ENCODE measurements around the gene FBXO41.
A peak's percentile ranks its signal among the peaks of the same experiment; 100 is the strongest.
"Not testable (repeated sequence)": the region's sequence is repeated elsewhere in the genome, so short reads cannot be mapped to it uniquely, and the experiment has no call there.

FBXO41 gene

DNA sequence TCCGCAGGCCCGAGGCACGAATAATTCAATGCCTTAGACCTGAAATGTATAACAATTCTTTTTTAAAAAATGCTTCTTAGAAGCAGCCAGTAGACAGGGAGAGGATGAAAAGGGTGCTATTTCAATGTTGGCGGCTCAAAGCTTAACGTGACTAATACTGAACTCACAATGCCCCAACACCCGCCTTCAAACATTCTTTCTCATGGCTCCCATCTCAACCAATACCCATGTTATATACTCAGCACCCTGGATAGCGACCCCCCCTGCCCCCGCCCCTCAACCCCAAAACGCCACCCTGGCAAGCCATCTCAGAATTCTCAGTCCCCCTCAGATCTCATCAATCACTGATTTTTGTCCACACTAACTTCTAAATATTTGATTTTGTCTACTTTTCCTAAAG lies 4.4 kb downstream of the FBXO41 start:
- no peak for TF ChIP-seq ZNF274 (IDR thresholded peaks at IDR 0.05; ENCODE audit: low read depth, low read length)
- no peak overlapping the region for H3K4me3 ChIP-seq (ENCODE audit: low read length)

DNA sequence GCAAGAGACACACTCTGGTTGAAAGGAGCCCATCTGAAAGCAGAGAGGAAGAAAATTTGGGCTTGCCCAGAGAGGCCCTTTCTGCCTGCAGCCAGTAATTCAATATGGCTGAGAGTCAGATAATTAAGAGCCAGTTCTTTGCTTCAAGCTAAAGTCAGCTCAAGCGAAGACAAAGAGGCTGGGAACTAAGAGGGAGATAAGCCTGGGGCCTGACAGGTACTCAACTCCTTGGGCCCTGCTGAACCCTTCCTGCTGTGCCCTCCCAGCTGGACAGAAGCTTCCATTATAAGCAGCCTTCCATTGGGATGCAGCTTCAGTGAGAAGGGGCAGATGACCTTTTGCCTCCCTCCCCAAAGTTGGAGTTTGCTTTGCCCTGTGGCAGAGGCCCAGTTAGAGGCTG lies 12.0 kb downstream of the FBXO41 start:
- TF ChIP-seq ZNF274 (IDR thresholded peaks at IDR 0.05; ENCODE audit: low read depth, low read length), result no peak
- H3K4me3 ChIP-seq (ENCODE audit: low read length), result no peak overlapping the region

GRCh38 chr2:73269686-73270465 lies 14.4 kb downstream of the FBXO41 start:
- H3K4me3 ChIP-seq (ENCODE audit: low read length), result peak overlapping the region; percentile 35; the same call in 1 of the 2 replicates

DNA sequence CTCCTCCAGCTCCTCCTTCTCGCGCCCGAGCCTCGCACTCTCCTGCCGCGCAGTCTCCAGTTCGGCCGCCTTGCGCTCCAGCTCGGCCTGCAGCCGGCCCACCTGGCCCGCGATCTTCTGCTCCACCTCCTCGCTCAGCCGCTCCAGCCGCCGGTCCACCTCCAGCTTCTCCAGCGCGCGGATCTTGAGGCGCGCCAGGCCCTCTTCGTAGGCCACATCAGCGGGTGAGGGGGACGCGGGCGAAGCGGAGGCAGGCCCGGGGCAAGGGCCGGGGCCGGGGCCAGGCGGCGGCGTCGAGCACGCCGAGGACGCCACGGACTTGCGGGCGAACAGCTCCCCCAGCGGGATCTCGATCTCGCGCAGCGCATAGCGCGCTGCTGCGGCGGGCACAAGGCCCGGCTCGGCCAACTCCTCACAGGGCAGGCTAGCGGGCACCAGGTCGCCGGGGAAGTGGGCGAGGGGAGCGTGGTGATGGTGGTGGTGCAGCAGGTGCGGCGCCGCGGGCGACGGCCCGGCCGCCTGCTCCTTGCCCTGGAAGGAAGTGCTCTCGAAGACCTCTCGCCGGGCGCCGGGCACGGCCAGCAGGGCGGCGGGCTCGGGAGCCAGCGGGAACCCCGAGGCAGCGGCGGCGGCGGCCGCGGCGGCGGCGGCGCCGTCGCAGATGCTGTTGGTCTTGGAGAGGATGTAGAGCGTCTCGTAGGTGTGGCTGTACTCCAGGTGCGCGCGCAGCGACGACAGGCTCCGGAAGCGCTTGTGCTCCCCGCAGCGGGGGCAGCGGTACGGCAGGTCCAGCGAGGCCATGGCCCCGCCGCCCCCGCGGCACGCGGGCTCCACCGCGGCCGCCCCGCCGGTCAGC lies 15.2 kb downstream of the FBXO41 start:
- TF ChIP-seq ZNF274 (IDR thresholded peaks at IDR 0.05; ENCODE audit: low read depth, low read length), result no peak
- peak overlapping the region; percentile 40; the same call in 1 of the 2 replicates for H3K4me3 ChIP-seq (ENCODE audit: low read length)

More at GRCh38 chr2:73269686-73270465, 14.4 kb downstream of the FBXO41 start:
- no peak for TF ChIP-seq ZNF274 (IDR thresholded peaks at IDR 0.05; ENCODE audit: low read depth, low read length)

DNA sequence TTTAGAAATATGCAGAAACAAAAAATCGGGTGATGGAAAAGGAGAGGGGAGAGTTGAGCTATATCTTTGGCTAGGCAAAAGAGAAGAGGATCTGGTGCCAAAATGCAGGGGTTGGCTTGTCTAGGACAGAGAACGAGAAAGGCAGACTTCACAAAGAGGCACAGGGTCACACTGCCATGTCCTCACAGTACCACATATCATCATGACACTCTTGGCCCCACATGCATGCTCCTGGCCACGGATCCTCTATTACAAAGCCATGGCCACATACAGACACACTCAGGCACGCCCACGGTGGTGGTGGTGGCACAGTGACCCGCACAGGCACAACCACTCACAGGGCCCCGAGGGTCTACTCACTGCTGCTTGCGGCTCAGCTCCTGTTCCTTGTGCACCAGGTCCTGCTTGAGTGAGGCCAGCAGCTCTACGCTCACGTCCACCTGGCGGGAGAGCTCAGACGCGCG lies 15.9 kb downstream of the FBXO41 start:
- TF ChIP-seq ZNF274 (IDR thresholded peaks at IDR 0.05; ENCODE audit: low read depth, low read length), result no peak
- H3K4me3 ChIP-seq (ENCODE audit: low read length), result no peak overlapping the region

GRCh38 chr2:73267008-73267407 lies 17.3 kb downstream of the FBXO41 start:
- no peak overlapping the region for H3K4me3 ChIP-seq (ENCODE audit: low read length)
- TF ChIP-seq ZNF274 (IDR thresholded peaks at IDR 0.05; ENCODE audit: low read depth, low read length), result no peak

- no peak for TF ChIP-seq ZNF274 (IDR thresholded peaks at IDR 0.05; ENCODE audit: low read depth, low read length)
- no peak overlapping the region for H3K4me3 ChIP-seq (ENCODE audit: low read length)
Observed at GRCh38 chr2:73266061-73266901, 18.0 kb downstream of the FBXO41 start.

DNA sequence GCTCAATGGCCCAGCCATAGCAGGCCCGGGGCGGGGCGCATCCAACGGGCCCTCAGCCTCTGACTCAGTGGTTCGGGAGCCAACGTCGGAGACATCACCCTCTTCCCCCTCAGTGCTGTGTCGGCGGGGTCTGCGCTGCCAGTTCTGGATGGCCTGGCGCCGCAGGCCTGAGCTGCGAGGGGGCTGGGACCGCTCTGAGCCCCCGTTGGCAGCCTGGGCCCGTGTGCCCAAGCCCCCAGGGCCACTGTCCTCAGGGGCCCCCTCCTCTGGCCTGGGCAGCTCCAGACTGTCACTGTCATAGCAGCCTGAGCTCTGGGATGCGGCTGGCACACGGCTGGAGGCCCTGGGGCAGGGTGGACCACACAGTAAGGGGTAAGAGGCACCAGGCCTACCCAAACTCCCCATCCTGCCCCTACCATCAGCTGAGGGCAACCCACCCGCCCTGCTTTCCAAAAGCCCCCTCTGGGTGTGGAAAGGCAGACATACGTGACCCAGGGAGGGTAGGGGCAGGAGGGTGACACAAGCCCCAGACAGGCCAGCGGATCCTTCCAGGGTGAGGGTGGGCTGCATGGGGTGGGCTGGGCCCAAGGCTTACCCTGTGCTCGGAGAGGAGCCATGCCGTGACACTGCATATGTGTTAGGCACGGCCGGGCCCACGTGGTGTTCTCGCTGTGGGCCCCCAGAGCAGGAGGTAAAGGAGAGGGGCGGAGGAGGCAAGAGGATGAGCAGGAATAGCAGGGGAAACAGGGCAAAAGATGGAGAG lies 18.8 kb downstream of the FBXO41 start:
- TF ChIP-seq ZNF274 (IDR thresholded peaks at IDR 0.05; ENCODE audit: low read depth, low read length), result no peak

GRCh38 chr2:73264783-73265182 lies 19.5 kb downstream of the FBXO41 start:
- no peak overlapping the region for H3K4me3 ChIP-seq (ENCODE audit: low read length)
- TF ChIP-seq ZNF274 (IDR thresholded peaks at IDR 0.05; ENCODE audit: low read depth, low read length), result no peak

More for the DNA sequence above, 18.8 kb downstream of the FBXO41 start:
- no peak overlapping the region for H3K4me3 ChIP-seq (ENCODE audit: low read length)

- TF ChIP-seq ZNF274 (IDR thresholded peaks at IDR 0.05; ENCODE audit: low read depth, low read length), result no peak
- no peak overlapping the region for H3K4me3 ChIP-seq (ENCODE audit: low read length)
Observed at GRCh38 chr2:73264332-73264606, 20.0 kb downstream of the FBXO41 start.

- TF ChIP-seq ZNF274 (IDR thresholded peaks at IDR 0.05; ENCODE audit: low read depth, low read length), result no peak
- no peak overlapping the region for H3K4me3 ChIP-seq (ENCODE audit: low read length)
Observed at GRCh38 chr2:73263540-73264331, 20.5 kb downstream of the FBXO41 start.

DNA sequence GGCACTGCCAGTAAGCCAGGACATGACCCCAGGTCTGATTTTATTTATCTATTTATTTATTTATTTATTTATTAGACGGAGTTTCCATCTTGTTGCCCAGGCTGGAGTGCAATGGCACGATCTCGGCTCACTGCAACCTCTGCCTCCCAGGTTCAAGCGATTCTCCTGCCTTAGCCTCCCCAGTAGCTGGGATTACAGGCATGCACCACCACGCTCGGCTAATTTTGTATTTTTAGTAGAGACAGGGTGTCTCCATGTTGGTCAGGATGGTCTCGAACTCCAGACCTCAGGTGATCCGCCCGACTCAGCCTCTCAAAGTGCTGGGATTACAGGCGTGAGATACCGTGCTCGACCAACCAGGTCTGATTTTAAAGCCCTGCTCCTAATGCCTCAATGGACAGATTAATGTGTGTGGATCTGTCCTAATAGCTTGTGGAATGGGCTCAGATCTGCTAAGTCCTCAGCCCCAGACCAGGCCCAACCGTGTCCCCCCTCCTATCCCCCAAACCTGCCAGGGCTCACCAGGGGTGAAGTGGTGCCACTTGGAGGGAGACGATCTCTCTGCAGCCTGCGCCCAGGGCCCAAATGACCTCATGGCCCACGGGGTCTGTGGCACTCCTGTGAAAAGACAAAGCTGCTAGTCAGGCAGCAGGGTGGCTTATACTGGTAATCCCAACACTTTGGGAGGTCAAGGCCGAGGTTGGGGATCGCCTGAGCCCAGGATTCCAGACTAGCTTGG lies 21.4 kb downstream of the FBXO41 start:
- H3K4me3 ChIP-seq (ENCODE audit: low read length), result not testable (repeated sequence)
